K562 treated with DMSO at 1 percent for 48 hours (cell line): ENCODE data around the gene PPIE. TPM values are rescaled to one million over a fixed set of nuclear protein-coding genes. Genes with fewer than 3 reads are reported as not detected.

ENCODE experiments used
- total RNA-seq: library from RNA; unstranded; fragments of 300-600 nt; gene quantifications from 2 replicates; pipeline ENCODE4 v1.2.3, GENCODE V29; 2022; ENCODE audit warnings: low replicate concordance; ENCODE audit errors: extremely low read depth

Gene PPIE
- total RNA-seq = not detected in 2 replicates

DNA sequence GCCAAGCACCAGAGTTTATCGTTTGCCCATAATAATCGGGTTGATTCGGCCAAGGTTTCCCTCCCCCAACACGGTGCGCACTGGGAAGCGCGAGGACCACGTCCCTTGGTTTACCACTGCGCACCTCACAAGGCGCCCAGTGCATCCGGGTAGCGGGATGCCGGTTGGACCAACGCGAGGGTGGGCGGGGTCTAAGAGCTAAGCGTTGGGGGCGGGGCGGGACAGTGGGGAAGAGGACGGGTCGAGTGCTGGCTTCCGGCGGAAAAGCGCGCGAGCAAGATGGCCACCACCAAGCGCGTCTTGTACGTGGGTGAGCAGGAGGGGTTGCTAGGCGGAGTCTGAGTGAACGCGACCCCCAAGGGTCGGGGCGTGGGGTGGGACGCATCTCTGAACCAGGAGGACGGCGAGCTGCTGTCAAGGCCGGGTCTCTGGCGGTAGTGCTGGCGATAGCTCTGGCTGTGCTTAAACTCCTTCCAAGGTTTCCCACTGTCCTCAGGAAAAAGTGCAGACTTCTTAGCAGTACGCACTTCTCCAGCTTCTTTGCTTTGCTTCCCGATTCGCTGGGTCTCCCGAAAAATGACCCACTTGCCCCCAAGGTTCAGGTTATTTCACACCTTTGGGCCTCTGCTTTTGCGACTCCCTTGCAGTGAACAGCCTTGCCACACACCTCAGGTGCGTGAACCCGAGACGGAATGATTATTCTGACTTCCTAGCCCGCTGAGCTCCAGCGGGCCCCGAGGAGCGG lies at the start of gene PPIE:
PPIE (plus strand) TSS at position 261 of the 745 bp plus-strand sequence; CDS start at position 280, 19 bp downstream.

DNA sequence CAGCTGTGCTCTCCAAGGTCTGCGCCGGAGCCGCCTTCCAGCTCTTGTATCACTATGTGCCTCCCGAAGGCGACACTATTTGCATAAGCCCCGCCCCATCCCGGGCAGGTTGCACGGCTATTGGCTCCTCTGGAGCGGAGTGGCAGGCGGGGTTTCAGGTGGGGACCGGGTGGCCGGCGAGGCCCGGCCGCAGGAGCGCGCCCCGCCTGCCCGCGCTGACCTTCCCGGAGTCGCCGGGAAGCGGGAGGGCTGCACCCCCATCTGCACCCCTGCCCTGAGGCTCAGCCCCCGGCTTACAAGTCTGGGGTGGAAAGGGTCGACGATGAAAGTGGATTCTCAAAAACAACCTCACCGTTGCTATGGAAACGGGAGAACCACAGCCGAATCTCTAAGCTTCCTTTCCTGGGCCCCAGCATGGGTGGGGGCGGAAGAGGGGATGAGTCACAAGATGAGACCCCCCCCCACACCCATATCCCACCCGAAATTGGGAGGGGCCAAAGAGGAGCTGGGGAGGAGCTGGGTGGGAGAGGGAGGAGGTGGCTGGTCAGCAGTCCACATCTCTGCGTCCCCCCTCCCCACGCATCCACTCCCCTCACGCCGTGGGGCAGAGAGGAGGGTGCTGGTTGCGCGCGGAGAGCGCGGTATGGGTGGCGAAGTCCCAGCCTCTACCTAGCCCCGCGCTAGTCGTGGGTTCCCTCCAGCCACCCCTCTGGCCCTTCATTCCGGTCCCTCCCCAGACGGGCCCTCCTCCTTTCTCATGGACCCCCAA lies 47.1 kb upstream of the PPIE start, which contains the start of gene HPCAL4:
HPCAL4 (minus strand) TSS at position 51 of the 769 bp plus-strand sequence. CDS start 6,830 bp downstream, outside the sequence.

GRCh38 chr1:39771022-39771532 lies 32.4 kb downstream of the PPIE start, which contains the start of gene OXCT2:
Gene OXCT2 (minus strand): TSS chr1:39771348. CDS start chr1:39771255, 93 bp downstream.

DNA sequence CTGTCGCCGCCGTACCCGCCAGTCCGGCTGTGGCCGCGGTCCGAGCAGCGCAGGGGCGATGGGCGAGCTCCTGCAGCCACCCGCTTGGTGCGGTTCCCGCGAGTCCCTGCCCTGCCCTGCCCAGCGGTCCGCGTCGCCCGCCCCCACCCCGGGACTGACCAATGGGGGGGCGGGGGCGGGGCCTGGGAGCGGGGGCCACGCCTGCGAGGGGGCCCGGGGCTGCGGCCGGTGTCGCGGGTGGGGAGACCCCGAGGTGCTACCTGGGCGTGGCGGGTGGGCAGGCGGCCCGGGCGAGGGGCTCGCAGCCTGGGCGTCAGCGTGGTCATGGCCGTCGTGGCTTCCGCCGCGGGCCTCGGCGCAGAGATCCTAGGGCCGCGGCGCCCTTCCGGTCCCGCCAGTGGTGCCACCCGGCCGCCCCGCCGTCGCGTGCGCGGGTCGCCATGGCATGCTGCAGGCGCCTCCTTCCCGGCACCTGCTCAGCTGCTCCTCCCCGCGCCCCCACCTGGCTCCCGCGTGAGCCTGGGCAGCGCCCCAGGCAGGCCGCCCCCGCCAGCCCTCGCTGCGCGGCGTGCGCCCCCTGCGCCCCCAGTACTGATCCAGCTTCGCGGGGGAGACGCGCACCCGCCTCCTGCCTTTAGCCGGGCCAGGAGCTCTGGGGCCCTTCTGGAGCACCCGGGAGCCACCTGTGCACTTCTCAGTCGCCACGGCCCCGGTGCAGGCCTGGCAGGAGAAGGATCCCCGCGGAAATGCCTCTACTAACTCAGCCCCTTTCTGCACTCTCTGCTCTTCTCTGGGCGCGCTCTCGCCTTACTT lies 50.3 kb downstream of the PPIE start, which contains the start of gene BMP8B:
BMP8B (minus strand) TSS at position 108 of the 813 bp plus-strand sequence. CDS start 380 bp downstream, outside the sequence.

Other genes with a start within 250 kb of the PPIE start
- not detected in 2 replicates for gene BMP8A, start 247.2 kb upstream of the PPIE start, total RNA-seq
- gene PABPC4, start 162.1 kb upstream of the PPIE start, total RNA-seq = not detected in 2 replicates
- gene HEYL, start 99.2 kb upstream of the PPIE start, total RNA-seq = not detected in 2 replicates
- not detected in 2 replicates for gene NT5C1A, start 66.8 kb upstream of the PPIE start, total RNA-seq
- gene HPCAL4, start 47.4 kb upstream of the PPIE start, total RNA-seq = not detected in 2 replicates
- not detected in 2 replicates for gene OXCT2, start 32.5 kb downstream of the PPIE start, total RNA-seq
- gene BMP8B, start 50.0 kb downstream of the PPIE start, total RNA-seq = not detected in 2 replicates
- gene TRIT1, start 144.6 kb downstream of the PPIE start, total RNA-seq = not detected in 2 replicates
- gene MYCL, start 163.0 kb downstream of the PPIE start, total RNA-seq = not detected in 2 replicates
- not detected in 2 replicates for gene MFSD2A, start 216.3 kb downstream of the PPIE start, total RNA-seq